ENCODE results near the gene TANK. TPM values are rescaled to one million over a fixed set of nuclear protein-coding genes. Genes with fewer than 3 reads are reported as not detected.

TANK gene
- total RNA-seq, 1 experiment from 2014 or later = 52.5 TPM

- CTCF ChIA-PET = no interaction called here
- POLR2A ChIA-PET = no interaction called here
- no peak for TF ChIP-seq POLR2A (IDR thresholded peaks at IDR 0.05; ENCODE audit: borderline replicate concordance, extremely low read depth, insufficient read depth, insufficient read length)
- TF ChIP-seq YY1 (IDR thresholded peaks at IDR 0.05; ENCODE audit: extremely low read depth, insufficient replicate concordance, low read depth, low read length) = no peak
- TF ChIP-seq REST (IDR thresholded peaks at IDR 0.05; ENCODE audit: low read depth) = no peak
- TF ChIP-seq ZNF274 (IDR thresholded peaks at IDR 0.05; ENCODE audit: low read depth, low read length) = no peak
- TF ChIP-seq ELF1 (IDR thresholded peaks at IDR 0.05; ENCODE audit: borderline replicate concordance, low read depth) = no peak
- no peak for TF ChIP-seq RAD21 (IDR thresholded peaks at IDR 0.05; ENCODE audit: low read depth)
- no peak for TF ChIP-seq ZBTB33 (IDR thresholded peaks at IDR 0.05; ENCODE audit: extremely low read depth, insufficient replicate concordance, low read length)
- TF ChIP-seq JUND (IDR thresholded peaks at IDR 0.05) = no peak
- TF ChIP-seq SIN3A (IDR thresholded peaks at IDR 0.05; ENCODE audit: low read depth) = no peak
- TF ChIP-seq SRF (IDR thresholded peaks at IDR 0.05; ENCODE audit: low read depth) = no peak
- no peak for TF ChIP-seq FOSL1 (IDR thresholded peaks at IDR 0.05; ENCODE audit: low read depth)
- no peak for TF ChIP-seq EZH2phosphoT487 (IDR thresholded peaks at IDR 0.05; ENCODE audit: borderline replicate concordance)
- TF ChIP-seq ATF3 (IDR thresholded peaks at IDR 0.05) = no peak
- TF ChIP-seq EGR1 (IDR thresholded peaks at IDR 0.05; ENCODE audit: low read depth) = no peak
- no peak for TF ChIP-seq SP1 (IDR thresholded peaks at IDR 0.05; ENCODE audit: low read depth)
- no peak for TF ChIP-seq TCF7L2 (IDR thresholded peaks at IDR 0.05; ENCODE audit: borderline replicate concordance, extremely low read depth, insufficient read depth, insufficient read length)
- no peak for TF ChIP-seq CTCF (IDR thresholded peaks at IDR 0.05 in 2 of 3, conservative IDR thresholded peaks at IDR 0.05 in 1 of 3; ENCODE audit: borderline replicate concordance in 1 of 3, insufficient read depth in 1 of 3, low read depth in 2 of 3, low read length in 2 of 3)
- TF ChIP-seq MAX (IDR thresholded peaks at IDR 0.05) = no peak
- no peak for TF ChIP-seq CEBPB (IDR thresholded peaks at IDR 0.05; ENCODE audit: low read depth)
- no peak for TF ChIP-seq CBX3 (IDR thresholded peaks at IDR 0.05; ENCODE audit: low read depth)
- Histone ChIP-seq H2AFZ (ENCODE audit: low read depth, low read length, poor library complexity, severe bottlenecking) (no peak overlapping the region), H3K4me2 (ENCODE audit: low read length) (no peak overlapping the region), H3K36me3 (ENCODE audit: control insufficient read depth in 1 of 2, insufficient read depth in 2 of 2, low read length in 2 of 2) (peaks cover 19 to 36% of the 10 kb centered on the region in 2 experiments; a peak in 3 of 4 replicates), H4K20me1 (ENCODE audit: insufficient read depth) (no peaks in the 10 kb centered on the region), H3K9me2 (ENCODE audit: insufficient read depth) (no peaks in the 10 kb centered on the region), H3K79me2 (ENCODE audit: insufficient read depth, low read length) (peaks cover 56% of the 10 kb centered on the region), H3K27ac (ENCODE audit: low read depth, low read length) (no peak overlapping the region), H3K4me1 (ENCODE audit: control insufficient read depth in 1 of 2, insufficient read depth in 2 of 2, low read length in 2 of 2) (no peaks in the 10 kb centered on the region), H3K9ac (ENCODE audit: low read length) (no peak overlapping the region), H3K27me3 (ENCODE audit: insufficient read depth, low read length) (no peaks in the 10 kb centered on the region), H3K9me3 (ENCODE audit: control insufficient read depth in 1 of 2, insufficient read depth in 1 of 2, low read depth in 1 of 2, low read length in 2 of 2) (no peaks in the 10 kb centered on the region), H3K4me3 (replicated peaks in 1 of 2; ENCODE audit: low read depth in 1 of 2, low read length in 2 of 2) (no peak overlapping the region)
- RAD21 ChIA-PET (ENCODE audit: low non-redundant PET in 1 of 2, low total read pairs in 2 of 2, uncharacterized antibody in 2 of 2, unreplicated experiment in 2 of 2) = no interaction called here
- no TSS peak for BruUV-seq (replicated peaks)
- DNase-seq (ENCODE audit: low read depth, low spot score) (no peak), ATAC-seq (no peak)
- intact Hi-C loops (cut with micrococcal nuclease) = no loop called here
Observed at GRCh38 chr2:161178756-161179155, 18.5 kb downstream of the TANK start.

Measured in HCT116 (cell line).